ENCODE data around the gene EIF4G3.

Gene EIF4G3

DNA sequence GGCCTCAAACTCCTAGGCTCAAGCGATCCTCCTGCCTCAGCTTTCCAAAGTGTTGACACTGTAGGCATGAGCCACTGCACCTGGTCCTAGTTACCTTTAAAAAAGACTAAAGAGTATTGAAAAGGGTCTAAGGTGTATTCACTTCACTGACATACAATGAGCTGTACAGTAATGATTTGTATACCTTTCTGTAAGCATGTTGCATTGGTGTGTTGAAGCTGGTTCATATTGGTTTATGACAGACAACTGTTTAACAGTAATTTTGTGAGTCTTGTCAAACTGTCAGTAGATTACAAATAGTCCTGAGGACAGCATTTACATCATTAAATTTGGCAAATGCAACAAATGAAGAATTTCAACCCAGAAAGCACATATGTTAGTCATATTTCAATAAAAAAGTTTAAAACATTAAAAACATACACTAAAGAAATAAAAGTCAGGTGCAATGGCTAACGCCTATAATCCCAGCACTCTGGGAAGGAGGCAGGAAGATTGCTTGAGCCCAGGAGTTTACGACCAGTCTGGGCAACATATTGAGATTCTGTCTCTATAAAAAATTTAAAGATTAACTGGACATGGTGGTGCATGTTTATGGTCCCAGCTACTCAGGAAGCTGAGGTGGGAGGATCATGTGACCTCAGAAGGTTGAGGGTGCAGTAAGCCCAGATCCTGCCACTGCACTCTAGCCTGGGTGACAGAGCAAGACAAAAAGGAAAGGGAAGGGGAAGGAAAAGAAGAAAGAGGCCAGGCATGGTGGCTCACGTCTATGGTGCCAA lies 301.3 kb downstream of the EIF4G3 start:
- no peak for DNase-seq (ENCODE audit: low spot score)

DNA sequence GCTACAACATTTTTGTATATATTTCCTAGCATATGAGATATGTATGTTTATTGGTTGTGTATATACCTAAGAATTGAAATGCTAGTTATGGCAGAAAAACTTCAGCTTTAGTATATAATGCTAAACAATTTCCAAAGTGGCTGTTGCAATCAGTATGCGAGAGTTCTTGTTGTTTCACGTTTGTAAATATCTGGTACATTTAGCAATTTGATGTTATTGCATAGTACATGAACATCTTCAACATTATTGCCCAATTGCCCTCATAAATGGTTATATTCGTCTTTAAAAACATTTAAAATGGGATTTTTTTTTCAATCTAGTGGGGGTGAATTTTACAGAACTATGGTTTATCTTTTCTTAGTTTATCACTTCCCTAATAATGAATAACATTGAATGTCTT lies 303.4 kb downstream of the EIF4G3 start:
- no peak for DNase-seq (ENCODE audit: low spot score)

DNA sequence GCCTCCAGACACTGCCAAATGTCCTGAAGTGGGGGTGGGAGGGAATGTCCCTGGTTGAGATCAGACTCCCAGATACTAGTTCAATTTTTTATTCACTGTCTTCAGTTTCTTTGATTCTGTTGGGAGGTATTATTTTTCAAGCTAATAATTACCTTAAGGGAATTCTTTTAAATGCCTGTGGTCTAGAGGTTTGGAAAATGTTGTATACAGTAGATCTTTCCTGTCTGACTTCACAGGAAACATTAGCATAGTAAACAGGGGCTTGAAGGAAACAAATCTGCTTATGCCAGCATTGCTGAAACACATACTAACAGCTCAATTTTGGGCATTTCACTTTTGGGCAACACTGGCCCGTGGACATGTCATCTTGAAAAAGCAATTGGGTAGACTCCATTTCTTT lies 305.3 kb downstream of the EIF4G3 start:
- no peak for DNase-seq (ENCODE audit: low spot score)

DNA sequence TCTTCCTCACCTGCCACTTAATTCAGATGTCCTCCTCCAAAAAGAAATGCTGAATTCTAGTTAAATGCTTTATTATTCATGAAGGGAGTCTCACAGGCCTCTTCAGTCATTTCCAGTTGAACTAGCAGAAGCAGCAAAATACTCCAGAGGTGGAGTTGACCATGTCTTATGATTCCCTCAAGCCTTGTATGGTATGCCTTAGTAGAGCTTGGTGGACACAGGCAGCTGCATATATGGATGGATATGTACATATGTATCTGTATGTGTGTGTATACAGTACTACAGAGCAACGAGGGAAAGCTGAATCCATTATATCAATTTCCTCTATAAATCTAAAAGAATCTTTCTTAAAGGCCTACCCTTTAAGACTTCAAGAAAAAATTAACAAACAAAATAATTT lies 306.0 kb downstream of the EIF4G3 start:
- no peak for DNase-seq (ENCODE audit: low spot score)

DNA sequence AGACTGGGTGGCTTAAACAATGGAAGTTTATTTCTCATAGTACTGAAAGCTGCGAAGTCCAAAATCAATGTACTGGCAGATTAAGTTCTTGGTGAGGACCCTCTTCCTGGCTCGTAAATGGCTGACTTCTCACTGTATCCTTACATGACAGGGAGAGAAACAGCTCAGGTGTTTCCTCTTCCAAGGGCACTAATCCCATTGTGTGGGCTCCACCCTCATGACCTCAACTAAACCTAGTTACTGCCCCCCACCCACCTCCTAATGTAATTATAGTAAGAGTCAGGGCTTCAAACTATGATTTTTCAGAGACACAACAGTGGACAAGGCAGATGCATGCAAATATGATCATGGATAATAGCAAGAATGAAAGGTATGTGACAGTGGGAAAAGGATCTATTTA lies 308.4 kb downstream of the EIF4G3 start:
- DNase-seq (ENCODE audit: low spot score): no peak

DNA sequence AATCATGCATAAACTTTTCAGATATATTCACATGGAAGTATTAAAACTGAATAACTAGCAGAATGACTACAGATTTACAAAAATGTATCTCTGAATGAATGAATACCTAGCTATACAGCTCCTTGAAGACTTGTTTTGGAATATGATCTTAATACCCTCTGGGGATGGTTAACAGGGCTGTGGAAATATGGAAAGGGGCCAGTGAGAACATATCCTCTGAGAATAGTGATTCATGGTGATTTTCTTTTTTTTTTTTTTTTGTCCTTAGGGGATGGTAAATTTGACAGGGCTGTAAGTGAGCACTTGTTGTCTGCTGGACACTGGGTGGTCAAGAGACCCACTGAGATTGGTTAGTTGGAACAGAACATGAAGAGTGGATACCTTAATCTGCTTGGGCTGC lies 308.9 kb downstream of the EIF4G3 start:
- no peak for DNase-seq (ENCODE audit: low spot score)

DNA sequence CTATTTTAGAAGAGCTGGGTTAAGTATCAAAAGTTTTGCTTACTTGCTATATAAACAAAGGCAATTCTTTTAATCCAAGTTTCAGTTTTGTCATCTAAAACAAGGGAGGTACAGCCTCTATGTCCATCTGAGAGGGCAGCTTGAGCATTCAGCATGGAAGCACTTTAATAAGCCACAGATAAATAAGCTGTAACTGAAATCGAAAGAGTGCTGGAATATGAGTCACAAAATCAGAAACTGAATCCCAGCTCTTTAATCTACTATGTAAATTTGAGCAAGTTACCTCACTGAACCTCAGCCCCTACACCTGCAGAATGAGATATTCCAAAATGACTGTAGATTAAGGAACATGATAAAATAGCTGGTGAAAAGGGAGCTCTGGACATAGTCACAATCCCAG lies 309.6 kb downstream of the EIF4G3 start:
- no peak for DNase-seq (ENCODE audit: low spot score)

DNA sequence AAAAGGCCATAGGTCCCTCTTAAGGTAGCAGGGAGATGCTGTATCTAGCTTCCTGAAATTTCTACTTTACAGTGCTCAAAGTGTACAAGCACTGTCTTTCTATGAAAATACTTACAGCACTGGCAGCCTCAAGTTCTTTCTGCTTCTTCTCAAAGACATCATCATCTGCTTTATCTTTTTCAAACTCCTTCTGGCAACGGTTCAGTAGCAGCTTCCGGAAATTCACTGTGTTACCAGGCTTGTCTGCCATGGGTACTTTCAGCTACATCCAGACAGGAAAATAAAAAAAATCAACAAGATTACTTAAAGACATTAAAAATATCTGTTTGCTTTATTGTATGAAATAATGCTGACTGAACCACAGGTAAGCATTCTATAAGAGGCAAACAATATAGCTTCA lies 311.7 kb downstream of the EIF4G3 start:
- DNase-seq (ENCODE audit: low spot score): no peak

DNA sequence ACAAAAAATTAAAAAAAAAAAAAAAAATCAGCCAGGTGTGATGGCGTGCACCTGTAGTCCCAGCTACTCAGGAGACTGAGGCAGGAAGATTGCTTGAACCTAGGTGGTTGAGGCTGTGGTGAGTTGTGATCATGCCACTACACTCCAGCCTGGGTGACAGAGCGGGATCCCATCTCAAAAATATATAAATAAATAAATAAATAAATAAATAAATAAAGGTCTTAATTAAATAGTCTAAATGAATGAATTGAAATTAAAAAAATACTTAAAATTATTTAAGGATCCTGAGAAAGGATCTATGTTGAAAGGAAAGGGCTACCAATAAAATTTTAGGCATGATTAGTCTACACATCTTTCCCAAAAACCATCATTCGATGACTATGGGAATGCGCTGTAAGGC lies 322.2 kb downstream of the EIF4G3 start:
- DNase-seq (ENCODE audit: low spot score): no peak

DNA sequence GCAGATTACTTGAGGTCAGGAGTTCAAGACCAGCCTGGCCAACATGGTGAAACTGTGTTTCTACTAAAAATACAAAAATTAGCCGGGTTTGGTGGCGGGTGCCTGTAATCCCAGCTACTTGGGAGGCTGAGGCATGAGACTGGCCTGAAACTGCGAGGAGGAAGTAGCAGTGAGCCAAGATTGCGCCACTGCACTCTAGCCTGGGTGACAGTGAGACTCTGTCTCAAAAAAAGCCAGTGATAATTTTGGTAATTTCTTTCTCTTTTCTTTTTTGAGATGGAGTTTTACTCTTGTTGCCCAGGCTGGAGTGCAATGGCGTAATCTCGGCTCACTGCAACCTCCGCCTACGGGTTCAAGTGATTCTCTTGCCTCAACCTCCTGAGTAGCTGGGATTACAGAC lies 324.9 kb downstream of the EIF4G3 start:
- peak; percentile 26 for DNase-seq (ENCODE audit: low spot score)

DNA sequence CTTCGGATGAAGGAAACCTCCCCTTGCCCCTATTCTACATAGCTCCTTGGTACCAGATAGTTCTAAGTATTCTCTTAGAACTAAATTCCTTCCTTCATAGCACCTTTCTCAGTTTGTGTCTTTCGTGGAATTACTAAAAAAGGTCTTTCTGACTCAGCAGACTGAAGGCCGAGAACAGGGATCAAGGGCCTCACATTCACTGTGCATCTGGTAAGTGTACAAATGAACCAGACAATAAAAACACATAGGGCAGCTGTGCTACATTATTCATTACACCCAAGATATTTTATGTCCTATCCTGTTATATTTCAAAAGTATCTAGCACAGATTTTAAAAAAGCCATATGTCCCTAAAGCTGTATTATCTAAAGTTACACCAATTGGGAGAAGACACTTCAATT lies 326.7 kb downstream of the EIF4G3 start:
- no peak for DNase-seq (ENCODE audit: low spot score)

DNA sequence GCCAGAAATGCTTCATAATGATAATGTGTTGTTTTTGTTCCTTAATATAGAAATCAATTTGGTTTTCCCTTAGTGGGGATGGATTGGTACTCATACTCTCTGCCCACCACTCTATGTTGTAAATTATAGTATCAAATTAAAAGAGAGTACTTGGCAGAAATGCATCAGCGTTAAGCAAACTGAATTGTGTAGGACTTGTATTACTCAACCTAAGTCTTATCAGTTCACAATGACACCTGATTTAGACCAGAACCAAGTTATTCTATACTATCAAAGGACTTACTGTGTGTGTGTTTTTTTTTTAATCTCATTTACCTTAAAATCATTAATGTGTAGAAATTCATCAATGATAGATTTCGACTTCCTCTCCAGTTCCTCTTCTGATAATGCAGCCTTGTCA lies 327.6 kb downstream of the EIF4G3 start:
- no peak for DNase-seq (ENCODE audit: low spot score)

DNA sequence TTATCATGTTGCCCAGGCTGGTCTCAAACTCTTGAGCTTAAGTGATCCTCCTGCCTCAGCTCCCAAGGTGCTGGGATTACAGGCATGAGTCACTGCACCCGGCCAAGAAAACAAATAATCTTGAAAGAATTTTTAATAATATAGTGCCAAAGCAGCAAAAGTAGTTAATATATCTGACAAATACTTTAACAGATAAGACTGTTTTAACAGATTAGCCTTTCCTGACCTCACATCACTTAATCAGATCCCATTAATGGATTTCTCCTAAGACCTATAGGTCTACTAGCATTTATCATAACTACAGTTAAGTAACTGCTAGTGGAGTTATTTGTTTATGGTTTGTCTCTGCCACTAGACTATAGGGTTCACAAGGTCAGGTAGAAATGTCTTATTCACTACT lies 328.5 kb downstream of the EIF4G3 start:
- no peak for DNase-seq (ENCODE audit: low spot score)

DNA sequence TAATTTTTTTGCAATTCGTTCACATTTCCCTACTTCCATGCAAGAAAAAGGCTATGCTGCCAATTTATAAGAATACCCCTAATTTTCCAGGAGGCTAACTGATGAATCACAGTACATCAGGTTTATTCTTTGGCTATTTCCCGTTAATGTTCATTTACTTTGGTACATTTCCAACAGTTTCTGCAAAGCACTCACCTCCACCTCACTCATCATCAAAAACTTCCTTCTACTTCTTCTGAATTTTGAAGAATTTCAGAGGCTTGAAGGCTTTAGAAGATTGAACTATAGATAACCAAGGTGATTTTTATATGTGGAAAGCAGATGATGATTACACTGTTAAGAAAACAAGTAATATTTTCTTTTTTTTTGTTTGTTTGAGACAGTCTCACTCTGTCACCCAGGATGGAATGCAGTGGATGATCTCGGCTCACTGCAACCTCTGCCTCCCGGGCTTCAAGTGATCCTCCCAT lies 329.1 kb downstream of the EIF4G3 start:
- DNase-seq (ENCODE audit: low spot score): no peak

DNA sequence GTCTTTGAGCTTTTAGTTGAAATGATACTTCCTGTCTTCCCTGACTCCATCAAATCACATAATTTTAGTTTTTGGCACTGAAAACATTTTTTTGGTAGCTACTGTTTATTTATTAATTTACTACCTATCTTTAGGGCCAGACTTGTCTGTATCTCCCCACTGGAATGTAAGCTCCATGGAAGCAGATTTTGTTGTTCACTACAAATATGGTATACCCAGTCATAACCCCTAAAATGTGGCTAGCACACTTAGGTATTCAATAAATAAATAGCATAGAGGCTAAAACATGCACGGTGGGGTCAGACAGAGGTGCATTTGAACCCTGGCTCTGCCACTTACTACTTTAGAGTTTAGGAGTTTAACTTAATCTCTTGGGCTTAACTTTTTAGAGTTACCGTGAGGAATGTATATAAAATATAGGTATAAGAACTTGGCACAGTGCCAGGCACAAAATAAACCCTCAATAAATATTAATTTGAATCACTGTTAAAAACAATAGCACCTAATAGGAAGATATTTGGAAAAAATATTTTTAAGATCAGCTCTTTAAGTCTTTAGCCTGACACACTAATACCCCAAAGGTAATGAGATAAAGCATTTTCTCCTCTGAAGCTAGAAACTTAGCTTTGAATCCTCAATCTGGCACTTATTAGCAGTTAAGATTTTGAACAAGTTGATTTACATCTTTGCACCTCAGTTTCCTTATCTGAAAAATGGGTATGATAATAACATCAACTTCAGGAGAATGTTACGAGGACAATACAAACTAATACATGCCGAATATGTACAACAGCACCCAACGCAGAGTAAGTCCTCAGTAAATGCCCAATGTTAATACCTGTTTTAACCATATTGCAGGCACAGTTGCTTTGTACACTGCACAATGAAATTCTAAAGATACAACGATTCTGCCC lies 330.0 kb downstream of the EIF4G3 start:
- DNase-seq (ENCODE audit: low spot score): no peak

DNA sequence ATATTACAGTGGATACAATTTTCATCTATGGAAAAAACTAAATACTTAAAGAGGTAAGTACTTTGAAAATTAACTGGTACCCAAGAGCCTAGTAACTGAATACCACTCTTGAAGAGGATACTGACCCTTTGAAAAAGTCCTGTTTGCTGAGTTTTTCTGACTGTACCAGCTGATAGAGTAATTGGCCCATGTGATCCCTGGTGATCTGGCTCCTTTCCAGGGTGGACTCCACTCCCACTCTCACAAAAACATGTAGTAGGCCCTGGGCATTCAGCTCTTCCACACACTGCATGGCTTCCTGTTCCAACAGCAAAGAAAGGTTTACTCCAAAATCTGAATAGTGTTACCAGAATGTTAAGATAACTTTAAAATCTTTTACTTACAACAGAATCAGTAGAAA lies 336.0 kb downstream of the EIF4G3 start:
- DNase-seq (ENCODE audit: low spot score): no peak

DNA sequence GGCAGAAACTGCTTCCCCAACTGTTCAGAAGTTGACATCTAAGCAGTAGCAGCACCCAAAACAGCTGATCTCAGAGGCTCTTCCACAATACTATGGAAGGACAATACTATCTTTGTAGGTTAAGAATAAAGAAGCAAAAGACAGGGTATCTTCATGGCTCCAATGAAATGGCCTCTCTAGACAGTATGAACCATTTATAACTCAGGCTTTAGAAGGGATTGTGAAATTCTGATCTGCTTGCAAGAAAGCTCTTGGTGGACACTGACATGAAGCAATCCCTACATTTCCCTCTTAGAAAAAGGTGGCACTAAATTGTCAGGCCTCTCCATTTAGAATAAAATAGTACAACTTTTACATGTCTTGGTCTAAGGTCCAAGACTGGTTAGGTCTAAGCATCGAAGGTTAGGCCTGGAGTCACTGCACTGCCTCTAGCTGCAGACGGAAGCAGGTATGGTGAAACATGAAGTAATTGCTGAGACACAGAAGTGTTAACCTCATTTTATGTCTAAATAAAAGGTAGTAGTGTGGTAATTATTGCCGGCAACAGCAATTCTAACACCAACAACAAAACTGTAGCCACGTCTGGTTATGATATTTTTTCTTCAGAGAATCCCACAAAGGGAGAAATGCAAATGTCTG lies 339.0 kb downstream of the EIF4G3 start:
- DNase-seq (ENCODE audit: low spot score): peak; percentile 38

DNA sequence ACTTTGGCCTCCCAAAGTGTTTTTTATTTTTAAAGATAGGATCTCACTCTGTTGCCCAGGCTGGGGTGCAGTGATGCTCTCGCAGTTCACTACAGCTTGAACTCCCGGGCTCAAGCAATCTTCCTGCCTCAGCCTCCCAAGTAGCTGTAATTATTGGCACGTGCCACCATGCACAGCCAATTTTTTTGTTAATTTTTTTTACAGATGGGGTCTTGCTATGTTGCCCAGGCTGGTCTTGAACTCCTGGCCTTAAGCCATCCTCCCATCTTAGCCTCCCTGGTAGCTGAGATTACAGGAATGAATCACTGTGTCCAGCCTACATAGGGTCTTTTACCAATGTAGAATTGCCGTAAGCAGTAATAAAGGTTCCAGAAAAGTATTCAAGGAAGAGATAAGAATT lies 340.5 kb downstream of the EIF4G3 start:
- DNase-seq (ENCODE audit: low spot score): no peak

DNA sequence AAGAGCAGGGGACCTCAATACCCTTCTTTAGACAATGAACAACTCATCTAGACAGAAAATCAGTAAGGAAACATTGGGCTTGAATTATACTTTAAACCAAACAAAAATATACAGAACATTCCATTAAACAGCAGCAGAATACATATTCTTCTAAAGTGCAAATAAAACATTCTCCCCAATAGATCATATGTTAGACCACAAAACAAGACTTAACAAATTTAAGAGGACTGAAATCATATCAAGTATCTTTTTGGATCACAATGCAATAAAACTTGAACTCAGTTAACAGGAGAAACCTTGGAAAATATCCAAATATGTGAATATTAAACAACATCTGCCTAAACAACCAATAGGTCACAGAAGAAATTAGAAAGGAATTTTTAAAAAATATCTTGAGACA lies 341.9 kb downstream of the EIF4G3 start:
- DNase-seq (ENCODE audit: low spot score): no peak

DNA sequence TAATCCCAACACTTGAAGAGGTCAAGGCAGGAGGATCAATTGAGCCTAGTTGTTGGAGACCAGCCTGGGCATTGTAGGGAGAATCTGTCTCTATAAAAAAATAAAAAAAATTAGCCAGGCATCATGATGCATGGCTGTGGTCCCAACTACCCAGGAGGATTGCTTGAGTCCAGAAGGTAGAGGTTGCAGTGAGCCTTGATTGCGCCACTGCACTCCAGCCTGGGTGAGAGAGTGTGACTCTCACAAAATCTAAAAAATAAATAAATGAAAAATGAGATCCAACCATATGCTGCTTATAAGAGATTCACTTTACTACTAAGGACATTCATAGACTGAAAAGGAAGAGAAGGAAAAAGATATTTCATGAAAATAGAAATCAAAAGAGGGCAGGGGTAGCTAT lies 342.5 kb downstream of the EIF4G3 start:
- no peak for DNase-seq (ENCODE audit: low spot score)

DNA sequence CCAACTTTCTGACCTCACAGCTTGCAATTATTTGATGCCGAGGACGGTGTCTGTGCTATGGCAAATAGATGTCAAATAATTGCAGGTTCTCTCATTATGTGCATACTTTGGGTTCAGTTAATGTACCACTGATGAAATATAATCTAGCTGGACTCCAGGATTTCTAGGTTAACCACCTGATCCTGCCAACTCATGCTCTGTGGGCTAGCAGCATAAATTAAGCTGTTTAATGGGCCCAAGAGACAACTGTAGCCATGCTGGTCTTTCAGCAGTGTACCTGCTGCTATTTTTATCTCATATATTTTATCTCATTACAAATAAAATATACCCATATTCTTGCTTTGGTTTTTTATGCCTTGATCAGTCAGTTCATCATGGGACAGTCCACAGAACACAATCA lies 346.3 kb downstream of the EIF4G3 start:
- no peak for DNase-seq (ENCODE audit: low spot score)

DNA sequence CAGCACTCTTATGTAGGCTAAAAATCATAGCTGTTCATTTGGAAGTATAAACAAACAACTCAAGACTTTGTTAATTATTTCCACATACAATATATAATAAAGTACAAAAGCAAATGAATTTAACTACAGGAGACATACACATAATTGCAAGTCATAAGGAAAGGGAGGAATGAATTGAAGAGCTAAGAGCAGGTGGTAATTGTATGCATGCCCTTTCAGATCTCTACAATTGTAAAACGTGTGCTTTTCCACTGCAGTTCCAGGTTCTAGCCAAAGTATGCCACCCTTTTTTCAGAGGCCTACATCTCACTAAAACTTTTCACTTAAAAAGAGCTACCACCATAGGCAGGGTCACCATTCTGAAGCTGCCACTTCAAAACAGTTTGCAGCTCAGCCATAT lies 346.8 kb downstream of the EIF4G3 start:
- DNase-seq (ENCODE audit: low spot score): no peak

DNA sequence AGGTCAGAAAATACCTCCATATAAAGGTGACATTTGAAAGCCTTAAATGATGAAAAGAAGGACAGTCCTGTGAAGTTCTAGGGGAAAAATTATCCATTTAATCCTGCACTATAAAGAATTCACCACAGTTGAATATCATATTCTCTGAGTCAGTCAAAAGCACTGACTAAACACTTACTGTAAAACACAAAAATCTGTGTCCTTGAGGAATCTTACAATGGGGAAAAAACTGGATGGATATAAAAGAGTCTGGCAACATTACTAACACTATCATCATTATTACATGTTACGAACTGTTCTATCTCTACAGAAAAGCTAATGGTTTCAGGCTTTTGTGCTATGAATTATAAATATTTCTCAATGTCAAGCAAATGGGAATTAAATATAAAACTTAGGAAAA lies 347.2 kb downstream of the EIF4G3 start:
- no peak for DNase-seq (ENCODE audit: low spot score)
